NCI-H2227 (cell line): ENCODE data around the gene TAB2.
"Not testable (repeated sequence)": the region's sequence is repeated elsewhere in the genome, so short reads cannot be mapped to it uniquely, and the experiment has no call there.

Experiments used
- DNase-seq: peaks from one replicate; lab custom pipeline; 2025; ENCODE audit not compliant: unreplicated experiment; lab: John Stamatoyannopoulos, UW

The TAB2 gene

GRCh38 chr6:149457316-149457884 lies 139.9 kb downstream of the TAB2 start:
- no peak for DNase-seq

- no peak for DNase-seq
Observed at GRCh38 chr6:149458196-149458595, 140.7 kb downstream of the TAB2 start.

- no peak for DNase-seq
Observed at GRCh38 chr6:149458806-149459205, 141.3 kb downstream of the TAB2 start.

- DNase-seq = no peak
Observed at GRCh38 chr6:149459761-149460160, 142.2 kb downstream of the TAB2 start.

GRCh38 chr6:149460249-149460648 lies 142.7 kb downstream of the TAB2 start:
- DNase-seq = not testable (repeated sequence)
